ENCODE measurements around the gene BABAM2.

The BABAM2 gene

DNA sequence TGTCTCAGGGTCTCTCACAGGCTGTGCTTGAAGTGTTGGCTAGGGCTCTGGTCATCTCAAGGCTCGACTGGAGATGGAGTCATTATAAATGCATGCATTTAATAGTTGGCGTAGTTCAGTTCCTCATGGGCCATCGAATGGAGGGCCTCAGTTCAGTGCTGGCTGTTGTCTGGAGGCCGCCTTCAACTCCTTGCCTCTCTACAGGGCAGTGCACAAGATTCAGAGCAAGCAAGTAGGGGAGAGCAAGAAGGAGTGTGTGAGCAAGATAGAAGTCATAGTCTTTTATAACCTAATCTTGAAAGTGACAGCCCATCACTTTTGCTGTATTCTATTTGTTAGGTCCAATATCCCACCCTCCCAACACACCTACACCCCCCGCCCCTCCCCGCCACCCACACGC lies 137.5 kb downstream of the BABAM2 start:
- Histone ChIP-seq H3K9ac (no peak overlapping the region), H3K4me1 (no peaks in the 10 kb centered on the region; the same call in 1 of the 2 replicates), H3K4me3 (no peak overlapping the region), H3K9me3 (peaks cover 6% of the 10 kb centered on the region; the same call in 1 of the 2 replicates), H3K27ac (no peak overlapping the region), H3K4me2 (no peak overlapping the region), H3K36me3 (peaks cover 29% of the 10 kb centered on the region), H3K27me3 (no peaks in the 10 kb centered on the region), H4K20me1 (no peaks in the 10 kb centered on the region)
- TF ChIP-seq Cebpa-rat (IDR thresholded peaks at IDR 0.05), result no peak

DNA sequence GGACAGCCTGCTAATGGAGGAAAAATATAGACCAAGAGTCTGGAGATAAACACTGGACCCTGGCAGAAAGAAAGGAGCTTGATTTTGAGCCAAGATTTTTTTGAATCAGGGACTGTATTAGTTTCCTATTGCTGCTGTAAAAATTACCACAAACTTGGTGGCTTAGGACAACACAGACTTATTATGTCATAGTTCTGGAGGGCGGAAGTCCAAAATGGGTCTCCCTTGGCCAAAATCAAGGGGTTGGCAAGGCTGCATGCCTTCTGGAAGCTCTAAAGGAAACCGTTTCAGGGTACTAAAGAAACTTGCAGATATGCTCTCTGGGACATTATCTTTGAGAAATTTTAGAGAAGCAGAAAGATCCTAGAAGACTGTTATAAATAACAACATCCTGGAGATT lies 140.1 kb downstream of the BABAM2 start:
- Histone ChIP-seq H3K27me3 (no peaks in the 10 kb centered on the region), H3K4me1 (peaks cover 13% of the 10 kb centered on the region), H3K4me2 (no peak overlapping the region), H3K36me3 (peaks cover 24% of the 10 kb centered on the region), H3K27ac (no peak overlapping the region), H3K4me3 (no peak overlapping the region), H3K9me3 (peaks cover under 1% of the 10 kb centered on the region; the same call in 1 of the 2 replicates), H3K9ac (no peak overlapping the region), H4K20me1 (no peaks in the 10 kb centered on the region)
- no peak for TF ChIP-seq Cebpa-rat (IDR thresholded peaks at IDR 0.05)

- Histone ChIP-seq H3K4me1 (peaks cover 20% of the 10 kb centered on the region), H3K36me3 (peaks cover 7% of the 10 kb centered on the region; the same call in 1 of the 2 replicates), H3K4me2 (no peak overlapping the region), H3K27ac (no peak overlapping the region), H3K4me3 (no peak overlapping the region), H4K20me1 (no peaks in the 10 kb centered on the region), H3K9me3 (no peaks in the 10 kb centered on the region), H3K27me3 (no peaks in the 10 kb centered on the region), H3K9ac (no peak overlapping the region)
- TF ChIP-seq Cebpa-rat (IDR thresholded peaks at IDR 0.05), result no peak
These were observed 142.3 kb downstream of the BABAM2 start for GRCh38 chr2:28032816-28033215.

GRCh38 chr2:28034696-28035095 lies 144.2 kb downstream of the BABAM2 start:
- H3K4me3 ChIP-seq, result no peak overlapping the region
- no peak for TF ChIP-seq Cebpa-rat (IDR thresholded peaks at IDR 0.05)

GRCh38 chr2:28035163-28035690 lies 144.7 kb downstream of the BABAM2 start:
- Histone ChIP-seq H3K4me1 (peaks cover 20% of the 10 kb centered on the region), H3K27me3 (no peaks in the 10 kb centered on the region), H3K4me3 (no peak overlapping the region), H3K27ac (no peak overlapping the region), H4K20me1 (no peaks in the 10 kb centered on the region), H3K9me3 (no peaks in the 10 kb centered on the region), H3K36me3 (no peaks in the 10 kb centered on the region), H3K4me2 (peak overlapping the region; percentile 64), H3K9ac (no peak overlapping the region)
- no peak for TF ChIP-seq Cebpa-rat (IDR thresholded peaks at IDR 0.05)

More at GRCh38 chr2:28034696-28035095, 144.2 kb downstream of the BABAM2 start:
- H3K9ac ChIP-seq, result no peak overlapping the region
- H3K27ac ChIP-seq, result no peak overlapping the region
- no peaks in the 10 kb centered on the region for H3K27me3 ChIP-seq
- no peaks in the 10 kb centered on the region for H3K9me3 ChIP-seq
- H4K20me1 ChIP-seq, result no peaks in the 10 kb centered on the region
- H3K4me2 ChIP-seq, result peak overlapping the region; percentile 64
- peaks cover 20% of the 10 kb centered on the region for H3K4me1 ChIP-seq
- no peaks in the 10 kb centered on the region for H3K36me3 ChIP-seq

GRCh38 chr2:28035816-28036215 lies 145.3 kb downstream of the BABAM2 start:
- peaks cover 20% of the 10 kb centered on the region for H3K4me1 ChIP-seq
- peak overlapping the region; percentile 64 for H3K4me2 ChIP-seq
- no peak overlapping the region for H3K4me3 ChIP-seq
- no peak overlapping the region for H3K27ac ChIP-seq
- H4K20me1 ChIP-seq, result no peaks in the 10 kb centered on the region
- TF ChIP-seq Cebpa-rat (IDR thresholded peaks at IDR 0.05), result no peak
- H3K9me3 ChIP-seq, result no peaks in the 10 kb centered on the region
- no peaks in the 10 kb centered on the region for H3K27me3 ChIP-seq
- no peaks in the 10 kb centered on the region for H3K36me3 ChIP-seq
- H3K9ac ChIP-seq, result no peak overlapping the region

GRCh38 chr2:28036307-28036706 lies 145.8 kb downstream of the BABAM2 start:
- no peak overlapping the region for H3K9ac ChIP-seq
- TF ChIP-seq Cebpa-rat (IDR thresholded peaks at IDR 0.05), result no peak
- no peaks in the 10 kb centered on the region for H4K20me1 ChIP-seq
- no peaks in the 10 kb centered on the region for H3K36me3 ChIP-seq
- H3K4me3 ChIP-seq, result no peak overlapping the region
- H3K4me2 ChIP-seq, result peak overlapping the region; percentile 64
- H3K27ac ChIP-seq, result no peak overlapping the region
- H3K4me1 ChIP-seq, result peaks cover 22% of the 10 kb centered on the region
- H3K9me3 ChIP-seq, result no peaks in the 10 kb centered on the region
- no peaks in the 10 kb centered on the region for H3K27me3 ChIP-seq

GRCh38 chr2:28038722-28039121 lies 148.2 kb downstream of the BABAM2 start:
- no peak for TF ChIP-seq Cebpa-rat (IDR thresholded peaks at IDR 0.05)
- H3K4me3 ChIP-seq, result no peak overlapping the region
- H3K4me2 ChIP-seq, result no peak overlapping the region
- H3K27me3 ChIP-seq, result no peaks in the 10 kb centered on the region
- no peaks in the 10 kb centered on the region for H4K20me1 ChIP-seq
- H3K9ac ChIP-seq, result no peak overlapping the region
- H3K27ac ChIP-seq, result no peak overlapping the region
- H3K4me1 ChIP-seq, result peaks cover 25% of the 10 kb centered on the region
- no peaks in the 10 kb centered on the region for H3K9me3 ChIP-seq
- no peaks in the 10 kb centered on the region for H3K36me3 ChIP-seq

DNA sequence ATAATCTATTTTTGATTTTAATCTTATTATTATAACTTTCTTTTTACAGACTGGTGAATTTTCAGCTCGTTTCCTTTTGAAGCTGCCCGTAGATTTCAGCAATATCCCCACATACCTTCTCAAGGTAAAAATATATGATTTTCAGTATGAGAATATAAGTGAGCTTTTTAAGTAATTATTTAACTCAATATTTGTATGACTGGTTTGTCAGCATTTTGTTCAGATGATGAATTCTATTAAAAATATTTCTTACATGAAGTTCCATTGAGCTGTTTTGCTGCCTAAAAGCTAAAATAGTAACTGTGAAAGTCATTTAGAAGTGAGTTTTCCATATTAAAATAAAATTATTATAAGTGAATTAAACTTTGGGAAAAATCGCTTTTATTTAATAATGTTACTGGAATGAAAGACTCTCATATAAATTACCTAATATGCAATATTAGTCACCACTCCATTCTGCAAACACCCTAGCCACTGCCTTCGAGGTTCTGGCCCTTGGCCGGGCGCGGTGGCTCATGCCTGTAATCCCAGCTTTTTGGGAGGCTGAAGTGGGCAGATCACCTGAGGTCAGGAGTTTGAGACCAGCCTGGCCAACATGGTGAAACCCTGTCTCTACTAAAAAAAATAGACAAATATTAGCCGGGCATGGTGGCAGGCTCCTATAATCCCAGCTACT lies 155.3 kb downstream of the BABAM2 start:
- Histone ChIP-seq H3K9me3 (no peaks in the 10 kb centered on the region), H3K9ac (no peak overlapping the region), H4K20me1 (no peaks in the 10 kb centered on the region), H3K4me1 (peaks cover 5% of the 10 kb centered on the region; the same call in 1 of the 2 replicates), H3K4me3 (no peak overlapping the region), H3K36me3 (no peaks in the 10 kb centered on the region), H3K27me3 (no peaks in the 10 kb centered on the region), H3K27ac (no peak overlapping the region), H3K4me2 (no peak overlapping the region)
- no peak for TF ChIP-seq Cebpa-rat (IDR thresholded peaks at IDR 0.05)

DNA sequence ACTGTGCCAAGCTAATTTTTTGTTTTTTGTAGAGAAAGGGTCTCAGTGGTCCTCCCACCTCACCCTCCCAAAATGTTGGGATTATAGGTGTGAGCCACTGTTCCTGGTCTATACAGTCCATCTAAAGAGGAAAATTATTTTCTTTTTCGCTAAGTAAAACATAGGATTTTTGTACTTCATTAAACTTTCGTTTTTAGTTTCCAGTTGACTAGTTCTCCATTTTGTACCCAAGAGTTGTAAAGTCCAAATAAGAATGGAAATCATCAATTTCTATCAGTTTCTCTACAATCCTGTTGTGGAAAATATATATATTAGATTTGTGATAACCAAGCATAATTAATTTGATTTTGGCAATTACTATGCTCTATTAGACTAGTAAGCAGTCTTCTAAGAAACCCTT lies 156.4 kb downstream of the BABAM2 start:
- Histone ChIP-seq H3K27me3 (no peaks in the 10 kb centered on the region), H3K27ac (no peak overlapping the region), H3K9ac (no peak overlapping the region), H4K20me1 (no peaks in the 10 kb centered on the region), H3K4me2 (no peak overlapping the region), H3K9me3 (no peaks in the 10 kb centered on the region), H3K36me3 (no peaks in the 10 kb centered on the region), H3K4me3 (no peak overlapping the region), H3K4me1 (no peaks in the 10 kb centered on the region)
- TF ChIP-seq Cebpa-rat (IDR thresholded peaks at IDR 0.05), result no peak
